Measurements from ENCODE around the gene TCERG1.

GRCh38 chr5:146510559-146511125, 63.5 kb downstream of the TCERG1 start:
- no peak for TF ChIP-seq CTCF (conservative IDR thresholded peaks at IDR 0.05 in 1 of 2, IDR thresholded peaks at IDR 0.05 in 1 of 2; ENCODE audit: extremely low read depth in 1 of 2, insufficient read depth in 1 of 2, low read depth in 1 of 2, low read length in 2 of 2)
- TF ChIP-seq EZH2 (IDR thresholded peaks at IDR 0.05; ENCODE audit: borderline replicate concordance, low read length) = no peak
